HL-60 (cell line): ENCODE measurements around the gene GLRA3.

Experiments
- DNase-seq, 2 experiments: peaks; one replicate each; pipeline ENCODE4 v3.0.0-alpha.2; 2010 to 2020; ENCODE audit warnings: low read depth in 1 of 2, low spot score in 1 of 2
- H3K27ac ChIP-seq: fragments of 250-450 bp; sonication (Bioruptor Pico); replicated peaks from 2 replicates; pipeline ENCODE4 v1.5.1; 2020; ENCODE audit warnings: mild to moderate bottlenecking, moderate library complexity
- H3K27me3 ChIP-seq: fragments of 250-450 bp; sonication (Bioruptor Pico); 2 replicates; pipeline ENCODE4 v1.5.1; 2021; ENCODE audit warnings: mild to moderate bottlenecking, moderate library complexity; ENCODE audit not compliant: insufficient read depth, poor library complexity, severe bottlenecking
- H3K4me3 ChIP-seq: replicated peaks from 2 replicates; pipeline ENCODE4 v1.5.1; 2011; ENCODE audit warnings: mild to moderate bottlenecking, control low read depth, low read length; ENCODE audit not compliant: insufficient read depth
- GABPA ChIP-seq: IDR thresholded peaks from 2 replicates; pipeline ENCODE4 v1.6.1; 2012; ENCODE audit warnings: low read depth
- POLR2AphosphoS5 ChIP-seq: IDR thresholded peaks from 2 replicates; pipeline ENCODE4 v1.6.1; 2012; ENCODE audit warnings: low read depth
- SPI1 ChIP-seq: IDR thresholded peaks from 2 replicates; pipeline ENCODE4 v1.6.1; 2012; ENCODE audit warnings: low read depth, mild to moderate bottlenecking, borderline replicate concordance
- TF ChIP-seq, protein P1 (sequence below): IDR thresholded peaks from 2 replicates; pipeline ENCODE4 v1.6.1; 2012; ENCODE audit warnings: low read depth; ENCODE audit not compliant: insufficient replicate concordance
- TF ChIP-seq, protein P2 (sequence below): IDR thresholded peaks from one replicate; pipeline ENCODE4 v1.5.1; 2011; ENCODE audit warnings: low read length, control low read depth, inconsistent platforms; ENCODE audit not compliant: insufficient read depth

Gene GLRA3

DNA sequence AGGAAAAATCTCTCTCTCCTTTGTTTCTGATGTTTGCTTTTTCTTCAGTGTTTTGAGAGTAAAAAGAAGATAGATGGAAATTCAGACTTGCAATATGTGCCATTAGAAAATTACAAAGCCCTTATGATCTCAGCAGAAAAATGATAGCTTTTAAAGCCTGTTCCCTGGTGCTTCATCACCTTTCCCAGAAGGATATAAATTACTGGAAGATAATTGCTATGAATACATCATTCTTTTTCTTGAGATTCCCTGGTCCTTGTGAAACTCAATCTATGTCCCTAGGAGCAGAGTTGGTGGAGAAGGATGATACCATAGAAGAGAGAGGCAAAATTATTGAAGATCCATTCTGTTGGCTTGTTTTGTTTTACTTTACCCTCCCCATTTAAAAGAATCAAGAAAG, 86.5 kb downstream of the GLRA3 start:
- Histone ChIP-seq H3K27me3 (no peaks in the 10 kb centered on the region), H3K27ac (no peak overlapping the region), H3K4me3 (no peak overlapping the region)
- TF ChIP-seq POLR2AphosphoS5 (no peak), SPI1 (no peak), GABPA (no peak)
- TF ChIP-seq, protein P1, sequence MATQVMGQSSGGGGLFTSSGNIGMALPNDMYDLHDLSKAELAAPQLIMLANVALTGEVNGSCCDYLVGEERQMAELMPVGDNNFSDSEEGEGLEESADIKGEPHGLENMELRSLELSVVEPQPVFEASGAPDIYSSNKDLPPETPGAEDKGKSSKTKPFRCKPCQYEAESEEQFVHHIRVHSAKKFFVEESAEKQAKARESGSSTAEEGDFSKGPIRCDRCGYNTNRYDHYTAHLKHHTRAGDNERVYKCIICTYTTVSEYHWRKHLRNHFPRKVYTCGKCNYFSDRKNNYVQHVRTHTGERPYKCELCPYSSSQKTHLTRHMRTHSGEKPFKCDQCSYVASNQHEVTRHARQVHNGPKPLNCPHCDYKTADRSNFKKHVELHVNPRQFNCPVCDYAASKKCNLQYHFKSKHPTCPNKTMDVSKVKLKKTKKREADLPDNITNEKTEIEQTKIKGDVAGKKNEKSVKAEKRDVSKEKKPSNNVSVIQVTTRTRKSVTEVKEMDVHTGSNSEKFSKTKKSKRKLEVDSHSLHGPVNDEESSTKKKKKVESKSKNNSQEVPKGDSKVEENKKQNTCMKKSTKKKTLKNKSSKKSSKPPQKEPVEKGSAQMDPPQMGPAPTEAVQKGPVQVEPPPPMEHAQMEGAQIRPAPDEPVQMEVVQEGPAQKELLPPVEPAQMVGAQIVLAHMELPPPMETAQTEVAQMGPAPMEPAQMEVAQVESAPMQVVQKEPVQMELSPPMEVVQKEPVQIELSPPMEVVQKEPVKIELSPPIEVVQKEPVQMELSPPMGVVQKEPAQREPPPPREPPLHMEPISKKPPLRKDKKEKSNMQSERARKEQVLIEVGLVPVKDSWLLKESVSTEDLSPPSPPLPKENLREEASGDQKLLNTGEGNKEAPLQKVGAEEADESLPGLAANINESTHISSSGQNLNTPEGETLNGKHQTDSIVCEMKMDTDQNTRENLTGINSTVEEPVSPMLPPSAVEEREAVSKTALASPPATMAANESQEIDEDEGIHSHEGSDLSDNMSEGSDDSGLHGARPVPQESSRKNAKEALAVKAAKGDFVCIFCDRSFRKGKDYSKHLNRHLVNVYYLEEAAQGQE: no peak
- TF ChIP-seq, protein P2, sequence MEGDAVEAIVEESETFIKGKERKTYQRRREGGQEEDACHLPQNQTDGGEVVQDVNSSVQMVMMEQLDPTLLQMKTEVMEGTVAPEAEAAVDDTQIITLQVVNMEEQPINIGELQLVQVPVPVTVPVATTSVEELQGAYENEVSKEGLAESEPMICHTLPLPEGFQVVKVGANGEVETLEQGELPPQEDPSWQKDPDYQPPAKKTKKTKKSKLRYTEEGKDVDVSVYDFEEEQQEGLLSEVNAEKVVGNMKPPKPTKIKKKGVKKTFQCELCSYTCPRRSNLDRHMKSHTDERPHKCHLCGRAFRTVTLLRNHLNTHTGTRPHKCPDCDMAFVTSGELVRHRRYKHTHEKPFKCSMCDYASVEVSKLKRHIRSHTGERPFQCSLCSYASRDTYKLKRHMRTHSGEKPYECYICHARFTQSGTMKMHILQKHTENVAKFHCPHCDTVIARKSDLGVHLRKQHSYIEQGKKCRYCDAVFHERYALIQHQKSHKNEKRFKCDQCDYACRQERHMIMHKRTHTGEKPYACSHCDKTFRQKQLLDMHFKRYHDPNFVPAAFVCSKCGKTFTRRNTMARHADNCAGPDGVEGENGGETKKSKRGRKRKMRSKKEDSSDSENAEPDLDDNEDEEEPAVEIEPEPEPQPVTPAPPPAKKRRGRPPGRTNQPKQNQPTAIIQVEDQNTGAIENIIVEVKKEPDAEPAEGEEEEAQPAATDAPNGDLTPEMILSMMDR: no peak
- DNase-seq: no peak

DNA sequence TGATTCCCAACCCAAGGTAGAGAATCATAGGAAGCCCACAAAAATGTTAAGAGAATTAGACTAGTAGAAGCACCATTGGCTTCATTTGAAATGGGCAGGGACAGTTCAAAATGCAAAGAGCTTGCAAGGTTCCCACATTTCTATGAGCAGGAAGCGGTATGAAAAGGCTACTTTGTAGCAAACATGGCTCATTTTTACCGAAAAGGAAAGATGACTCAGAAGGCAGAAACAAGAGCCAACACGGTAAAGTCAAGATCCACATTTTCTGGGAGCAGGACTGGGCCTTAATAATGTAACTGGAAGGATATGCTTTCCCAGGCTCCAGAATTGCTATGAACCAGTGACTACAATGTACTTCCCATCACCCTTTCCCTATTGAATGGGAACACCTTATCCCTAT, 89.5 kb downstream of the GLRA3 start:
- TF ChIP-seq, protein P2: no peak
- TF ChIP-seq GABPA: no peak
- TF ChIP-seq SPI1: no peak
- no peak for TF ChIP-seq POLR2AphosphoS5
- no peaks in the 10 kb centered on the region for H3K27me3 ChIP-seq
- DNase-seq: no peak
- H3K27ac ChIP-seq: no peak overlapping the region
- no peak overlapping the region for H3K4me3 ChIP-seq

DNA sequence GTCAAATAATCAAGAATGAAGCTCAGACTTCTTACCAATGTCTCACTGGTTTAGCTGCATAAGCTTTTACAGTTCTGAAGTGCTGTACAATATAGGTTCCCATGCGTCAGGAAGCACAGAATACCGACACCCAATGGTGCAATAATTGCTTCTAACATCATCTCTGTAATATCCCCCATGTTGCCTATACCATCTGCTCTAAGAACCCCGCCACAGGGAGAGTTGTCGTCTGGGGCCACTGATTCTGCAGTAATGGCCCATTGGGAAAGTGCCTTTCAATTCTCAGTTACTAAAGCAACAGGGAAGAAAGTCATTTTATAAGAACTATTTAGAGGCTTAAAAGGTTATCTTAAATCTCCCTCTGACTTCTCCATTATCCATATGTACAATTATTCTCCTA, 94.9 kb downstream of the GLRA3 start:
- DNase-seq: no peak
- Histone ChIP-seq H3K4me3 (no peak overlapping the region), H3K27ac (no peak overlapping the region), H3K27me3 (no peaks in the 10 kb centered on the region)
- no peak for TF ChIP-seq SPI1
- TF ChIP-seq POLR2AphosphoS5: no peak
- TF ChIP-seq, protein P1: no peak
- TF ChIP-seq GABPA: no peak
- TF ChIP-seq, protein P2: no peak

DNA sequence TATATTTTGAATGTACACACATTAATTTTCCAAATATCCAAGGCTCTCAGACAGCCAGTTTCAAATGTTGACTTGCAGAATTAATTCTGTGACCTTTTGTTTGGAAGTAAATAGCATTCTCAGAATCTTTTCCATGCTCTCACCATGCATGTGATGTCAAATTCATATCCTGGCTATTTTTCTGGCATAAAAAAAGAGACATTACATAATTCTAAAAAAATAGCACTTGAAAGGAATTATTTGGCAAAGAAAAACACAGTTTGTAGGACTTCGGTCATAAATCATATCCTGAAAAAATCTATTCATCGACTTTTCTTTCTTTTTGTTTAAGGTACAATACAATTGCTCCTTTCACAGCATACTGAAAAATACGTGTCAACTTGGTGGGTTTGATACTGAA, 111.2 kb downstream of the GLRA3 start:
- TF ChIP-seq, protein P2: no peak
- TF ChIP-seq SPI1 (no peak), GABPA (no peak), POLR2AphosphoS5 (no peak)
- TF ChIP-seq, protein P1: no peak
- H3K27ac ChIP-seq: no peak overlapping the region
- peaks cover 3% of the 10 kb centered on the region for H3K27me3 ChIP-seq
- no peak overlapping the region for H3K4me3 ChIP-seq
- DNase-seq: no peak
